ENCODE measurements around the gene SLC17A4. TPM values are rescaled to one million over a fixed set of nuclear protein-coding genes. Genes with fewer than 3 reads are reported as not detected.

The SLC17A4 gene
- total RNA-seq, 1 donor from 2014 or later, result not detected

DNA sequence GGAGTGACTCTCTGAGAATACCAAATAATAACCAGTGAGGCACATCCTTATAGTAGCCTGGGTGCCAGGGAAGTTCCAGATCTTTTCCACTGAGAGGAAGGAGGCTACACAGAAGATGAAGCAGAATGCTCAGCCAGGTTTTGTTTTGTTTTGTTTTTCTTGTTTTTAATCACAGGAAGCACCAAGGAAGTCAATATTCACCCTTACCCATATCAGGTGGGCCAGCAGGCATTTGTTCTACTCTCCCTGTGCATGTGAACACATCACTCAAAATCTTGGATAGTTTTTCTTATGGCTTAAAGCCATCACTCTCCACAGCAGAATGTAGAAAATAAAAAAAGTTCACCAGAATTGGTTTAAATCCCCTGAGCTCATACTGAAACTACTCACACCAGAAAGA lies 66.8 kb downstream of the SLC17A4 start:
- no peak for DNase-seq (ENCODE audit: low spot score in 2 of 2)
- no peaks in the 10 kb centered on the region for H3K9me3 ChIP-seq
- H3K4me3 ChIP-seq, result no peak overlapping the region
- H3K36me3 ChIP-seq, result no peaks in the 10 kb centered on the region
- no peaks in the 10 kb centered on the region for H3K27me3 ChIP-seq
- intact Hi-C loops (cut with DNase I), result no loop called here
- H3K27ac ChIP-seq, result no peak overlapping the region
- TF ChIP-seq CTCF (IDR thresholded peaks at IDR 0.05), result no peak
- H3K4me1 ChIP-seq, result no peaks in the 10 kb centered on the region

- Histone ChIP-seq H3K27ac (no peak overlapping the region), H3K27me3 (no peaks in the 10 kb centered on the region), H3K9me3 (no peaks in the 10 kb centered on the region), H3K4me3 (no peak overlapping the region), H3K4me1 (no peaks in the 10 kb centered on the region), H3K36me3 (no peaks in the 10 kb centered on the region)
- DNase-seq (ENCODE audit: low spot score in 2 of 2), result no peak
- intact Hi-C loops (cut with DNase I), result no loop called here
- no peak for TF ChIP-seq CTCF (IDR thresholded peaks at IDR 0.05)
These were observed 74.8 kb downstream of the SLC17A4 start for GRCh38 chr6:25829375-25829774.

- Histone ChIP-seq H3K27ac (no peak overlapping the region), H3K4me1 (peaks cover 0 to 6% of the 10 kb centered on the region in 2 donors), H3K4me3 (no peak overlapping the region), H3K36me3 (no peaks in the 10 kb centered on the region), H3K27me3 (no peaks in the 10 kb centered on the region), H3K9me3 (no peaks in the 10 kb centered on the region)
- intact Hi-C loops (cut with DNase I), result no loop called here
- TF ChIP-seq CTCF (IDR thresholded peaks at IDR 0.05), result no peak
- no peak for DNase-seq (ENCODE audit: low spot score in 2 of 2)
These were observed 75.9 kb downstream of the SLC17A4 start for GRCh38 chr6:25830458-25830857.

Other genes starting within 250 kb of the SLC17A4 start
- not detected for gene SCGN, start 102.5 kb upstream of the SLC17A4 start, total RNA-seq
- not detected for gene SLC17A1, start 77.3 kb downstream of the SLC17A4 start, total RNA-seq
- not detected for gene SLC17A3, start 119.5 kb downstream of the SLC17A4 start, total RNA-seq
- not detected for gene SLC17A2, start 175.9 kb downstream of the SLC17A4 start, total RNA-seq
- 7.6 TPM for gene TRIM38, start 208.1 kb downstream of the SLC17A4 start, total RNA-seq